Measurements from ENCODE around the gene GNAT3. TPM values are rescaled to one million over a fixed set of nuclear protein-coding genes. Genes with fewer than 3 reads are reported as not detected.

The GNAT3 gene
- not detected in 2 replicates for total RNA-seq

GRCh38 chr7:80511964-80512363, at the start of gene GNAT3:
Gene GNAT3, minus strand, starts transcription at chr7:80512064. Its CDS starts 138 bp downstream, at chr7:80511926.
- intact Hi-C loops (cut with micrococcal nuclease) = no loop called here

- intact Hi-C loops (cut with micrococcal nuclease) = no loop called here
These were observed 46.3 kb upstream of the GNAT3 start for GRCh38 chr7:80558116-80558515.

GRCh38 chr7:80552031-80552694, 40.3 kb upstream of the GNAT3 start:
- intact Hi-C loops (cut with micrococcal nuclease) = no loop called here

GRCh38 chr7:80550005-80550404, 38.1 kb upstream of the GNAT3 start:
- intact Hi-C loops (cut with micrococcal nuclease) = no loop called here

- intact Hi-C loops (cut with micrococcal nuclease) = no loop called here
These were observed 37.1 kb upstream of the GNAT3 start for GRCh38 chr7:80548840-80549530.

- intact Hi-C loops (cut with micrococcal nuclease) = no loop called here
These were observed 30.5 kb upstream of the GNAT3 start for GRCh38 chr7:80542398-80542797.

- intact Hi-C loops (cut with micrococcal nuclease) = no loop called here
These were observed 29.0 kb upstream of the GNAT3 start for GRCh38 chr7:80540836-80541235.

GRCh38 chr7:80537091-80537490, 25.2 kb upstream of the GNAT3 start:
- intact Hi-C loops (cut with micrococcal nuclease) = no loop called here

- intact Hi-C loops (cut with micrococcal nuclease) = no loop called here
These were observed 24.6 kb upstream of the GNAT3 start for GRCh38 chr7:80536426-80536825.

- intact Hi-C loops (cut with micrococcal nuclease) = no loop called here
These were observed 21.4 kb upstream of the GNAT3 start for GRCh38 chr7:80533287-80533686.

- intact Hi-C loops (cut with micrococcal nuclease) = no loop called here
These were observed 20.3 kb upstream of the GNAT3 start for GRCh38 chr7:80532153-80532552.

GRCh38 chr7:80530136-80530535, 18.3 kb upstream of the GNAT3 start:
- intact Hi-C loops (cut with micrococcal nuclease) = no loop called here

GRCh38 chr7:80529362-80529761, 17.5 kb upstream of the GNAT3 start:
- intact Hi-C loops (cut with micrococcal nuclease) = no loop called here

- intact Hi-C loops (cut with micrococcal nuclease) = no loop called here
These were observed 16.8 kb upstream of the GNAT3 start for GRCh38 chr7:80528689-80529088.

GRCh38 chr7:80526472-80526871, 14.6 kb upstream of the GNAT3 start:
- intact Hi-C loops (cut with micrococcal nuclease) = no loop called here

- intact Hi-C loops (cut with micrococcal nuclease) = no loop called here
These were observed 12.8 kb upstream of the GNAT3 start for GRCh38 chr7:80524693-80525092.

- intact Hi-C loops (cut with micrococcal nuclease) = no loop called here
These were observed 9.9 kb upstream of the GNAT3 start for GRCh38 chr7:80521809-80522208.

- intact Hi-C loops (cut with micrococcal nuclease) = no loop called here
These were observed 8.3 kb upstream of the GNAT3 start for GRCh38 chr7:80520199-80520598.

GRCh38 chr7:80517282-80517747, 5.5 kb upstream of the GNAT3 start:
- intact Hi-C loops (cut with micrococcal nuclease) = no loop called here

GRCh38 chr7:80515298-80515697, 3.4 kb upstream of the GNAT3 start:
- intact Hi-C loops (cut with micrococcal nuclease) = no loop called here

GRCh38 chr7:80510021-80510420, 1.8 kb downstream of the GNAT3 start:
- intact Hi-C loops (cut with micrococcal nuclease) = no loop called here

- intact Hi-C loops (cut with micrococcal nuclease) = no loop called here
These were observed 3.4 kb downstream of the GNAT3 start for GRCh38 chr7:80508440-80508839.

GRCh38 chr7:80505900-80506500, 5.9 kb downstream of the GNAT3 start:
- intact Hi-C loops (cut with micrococcal nuclease) = no loop called here
